GM12875 (cell line): Measurements from ENCODE around the gene USB1.
A peak's percentile ranks its signal among the peaks of the same experiment; 100 is the strongest.

Experiments used
- H3K4me3 ChIP-seq: one replicate; pipeline ENCODE4 v1.5.1; 2011; ENCODE audit warnings: low read depth, low read length, control low read depth
- TF ChIP-seq, protein P1 (sequence below): IDR thresholded peaks from 2 replicates; pipeline ENCODE4 v1.5.1; 2011; ENCODE audit warnings: low read depth, mild to moderate bottlenecking, control low read depth, inconsistent platforms, low read length, moderate library complexity, borderline replicate concordance; ENCODE audit not compliant: insufficient read depth

USB1 gene

DNA sequence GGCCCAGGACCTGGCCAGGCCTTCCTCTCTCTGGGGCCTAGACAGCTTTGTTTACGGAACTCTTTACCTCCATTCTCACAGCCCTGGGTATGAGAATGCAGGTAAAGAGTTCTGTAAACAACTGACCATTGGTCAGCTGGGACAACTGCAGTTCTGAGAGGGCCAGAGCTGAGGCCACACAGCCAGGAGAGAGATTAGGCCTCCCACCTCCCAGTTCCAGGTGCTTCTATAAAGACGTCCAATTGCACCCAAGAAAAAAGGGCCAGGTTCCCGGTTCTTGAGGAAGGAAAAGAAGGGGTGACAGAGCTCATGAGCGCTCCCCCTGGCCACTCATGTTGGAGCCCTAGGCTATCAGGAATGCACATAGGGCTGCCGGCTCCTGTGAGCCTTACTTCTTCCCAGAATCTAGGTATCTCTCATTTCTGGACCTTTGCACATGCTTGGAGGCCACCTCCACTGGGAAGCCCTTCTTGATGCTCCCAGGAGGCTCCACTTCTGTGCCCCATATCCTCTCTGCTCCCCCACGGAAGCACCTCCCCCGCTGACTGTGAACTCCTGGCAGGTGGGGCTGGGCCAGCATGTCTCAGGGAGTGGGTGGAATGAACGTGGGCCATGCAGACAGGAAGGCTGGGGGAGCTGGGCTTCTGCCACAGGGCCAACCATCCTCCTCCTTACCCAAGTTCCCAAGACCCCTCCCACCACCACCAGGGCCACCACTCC is 43.4 kb upstream of the USB1 start:
- TF ChIP-seq, protein P1, sequence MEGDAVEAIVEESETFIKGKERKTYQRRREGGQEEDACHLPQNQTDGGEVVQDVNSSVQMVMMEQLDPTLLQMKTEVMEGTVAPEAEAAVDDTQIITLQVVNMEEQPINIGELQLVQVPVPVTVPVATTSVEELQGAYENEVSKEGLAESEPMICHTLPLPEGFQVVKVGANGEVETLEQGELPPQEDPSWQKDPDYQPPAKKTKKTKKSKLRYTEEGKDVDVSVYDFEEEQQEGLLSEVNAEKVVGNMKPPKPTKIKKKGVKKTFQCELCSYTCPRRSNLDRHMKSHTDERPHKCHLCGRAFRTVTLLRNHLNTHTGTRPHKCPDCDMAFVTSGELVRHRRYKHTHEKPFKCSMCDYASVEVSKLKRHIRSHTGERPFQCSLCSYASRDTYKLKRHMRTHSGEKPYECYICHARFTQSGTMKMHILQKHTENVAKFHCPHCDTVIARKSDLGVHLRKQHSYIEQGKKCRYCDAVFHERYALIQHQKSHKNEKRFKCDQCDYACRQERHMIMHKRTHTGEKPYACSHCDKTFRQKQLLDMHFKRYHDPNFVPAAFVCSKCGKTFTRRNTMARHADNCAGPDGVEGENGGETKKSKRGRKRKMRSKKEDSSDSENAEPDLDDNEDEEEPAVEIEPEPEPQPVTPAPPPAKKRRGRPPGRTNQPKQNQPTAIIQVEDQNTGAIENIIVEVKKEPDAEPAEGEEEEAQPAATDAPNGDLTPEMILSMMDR, result 0 out of 2 replicates have a peak, but pooled peaks have one; percentile 1
- H3K4me3 ChIP-seq, result no peak overlapping the region

DNA sequence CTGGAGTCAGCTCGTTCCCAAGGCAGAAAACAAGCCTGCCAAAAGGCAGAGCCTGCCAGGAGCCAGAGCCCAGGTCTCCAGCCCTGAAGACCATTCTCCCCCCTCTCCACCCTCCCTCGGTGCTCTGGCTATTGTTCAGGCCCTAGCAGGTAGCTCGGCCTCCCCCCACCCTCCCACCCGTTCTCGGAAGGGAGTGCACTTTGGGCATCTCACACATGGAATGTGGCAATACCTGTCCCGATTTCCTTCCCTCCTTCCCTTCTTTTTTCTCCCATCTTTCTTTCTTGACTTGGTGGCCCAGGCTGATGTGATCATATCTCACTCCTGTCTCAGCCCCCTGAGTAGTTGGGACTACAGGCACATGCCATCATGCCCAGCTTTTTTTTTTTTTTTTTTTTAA is 42.7 kb upstream of the USB1 start:
- TF ChIP-seq, protein P1, result no peak
- no peak overlapping the region for H3K4me3 ChIP-seq

DNA sequence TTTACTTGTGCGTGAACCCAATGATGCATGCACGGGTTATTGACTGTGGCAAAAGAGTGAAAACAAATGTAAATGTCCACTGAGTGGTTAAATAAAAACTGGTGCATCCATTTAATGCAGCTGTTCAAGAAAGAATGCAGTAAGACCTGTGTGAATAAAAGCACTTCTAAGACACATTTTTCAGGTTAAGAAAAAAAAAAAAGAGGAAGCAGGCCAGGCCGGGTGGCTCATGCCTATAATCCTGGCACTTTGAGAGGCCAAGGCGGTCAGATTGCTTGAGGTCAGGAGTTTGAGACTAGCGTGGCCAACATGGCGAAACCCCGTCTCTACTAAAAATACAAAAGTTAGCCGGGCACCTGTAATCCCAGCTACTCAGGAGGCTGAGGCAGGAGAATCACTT is 42.1 kb upstream of the USB1 start:
- H3K4me3 ChIP-seq, result no peak overlapping the region
- TF ChIP-seq, protein P1, result no peak

GRCh38 chr16:57959804-57960203 is 41.4 kb upstream of the USB1 start:
- no peak overlapping the region for H3K4me3 ChIP-seq
- TF ChIP-seq, protein P1, result no peak

- no peak overlapping the region for H3K4me3 ChIP-seq
- TF ChIP-seq, protein P1, result no peak
Measured at GRCh38 chr16:57960310-57960709, 40.9 kb upstream of the USB1 start.

GRCh38 chr16:57960826-57961472 is 40.3 kb upstream of the USB1 start:
- TF ChIP-seq, protein P1, result no peak
- no peak overlapping the region for H3K4me3 ChIP-seq

- TF ChIP-seq, protein P1, result no peak
- no peak overlapping the region for H3K4me3 ChIP-seq
Measured at GRCh38 chr16:57961538-57961937, 39.7 kb upstream of the USB1 start.
